PFSK-1 (cell line): ENCODE data around the gene CD96.

Experiments
- FOXP2 ChIP-seq: optimal IDR thresholded peaks from 2 replicates; pipeline ENCODE3; 2011; ENCODE audit warnings: borderline replicate concordance, control low read depth, inconsistent platforms; ENCODE audit not compliant: insufficient read depth; ENCODE audit errors: extremely low read length, extremely low read depth
- POLR2AphosphoS5 ChIP-seq: IDR thresholded peaks from 2 replicates; pipeline ENCODE4 v1.6.1; 2012; ENCODE audit warnings: low read depth, mild to moderate bottlenecking, control low read depth, low read length, moderate library complexity
- SIN3A ChIP-seq: IDR thresholded peaks from 2 replicates; pipeline ENCODE4 v1.6.1; 2012; ENCODE audit warnings: mild to moderate bottlenecking, low read length, moderate library complexity, borderline replicate concordance; ENCODE audit not compliant: insufficient read depth
- TAF1 ChIP-seq: IDR thresholded peaks from 2 replicates; pipeline ENCODE4 v1.6.1; 2012; ENCODE audit warnings: low read length, control low read depth, borderline replicate concordance; ENCODE audit not compliant: insufficient read depth
- TF ChIP-seq, protein P1 (sequence below), 2 experiments: IDR thresholded peaks; 2 replicates each; pipeline versions ENCODE4 v1.6.1 to v1.8.0; 2011 to 2012; ENCODE audit warnings: low read depth in 2 of 2, low read length in 2 of 2, control low read depth in 1 of 2, inconsistent platforms in 1 of 2, mild to moderate bottlenecking in 1 of 2, moderate library complexity in 1 of 2; ENCODE audit not compliant: insufficient read depth in 1 of 2

The CD96 gene

DNA sequence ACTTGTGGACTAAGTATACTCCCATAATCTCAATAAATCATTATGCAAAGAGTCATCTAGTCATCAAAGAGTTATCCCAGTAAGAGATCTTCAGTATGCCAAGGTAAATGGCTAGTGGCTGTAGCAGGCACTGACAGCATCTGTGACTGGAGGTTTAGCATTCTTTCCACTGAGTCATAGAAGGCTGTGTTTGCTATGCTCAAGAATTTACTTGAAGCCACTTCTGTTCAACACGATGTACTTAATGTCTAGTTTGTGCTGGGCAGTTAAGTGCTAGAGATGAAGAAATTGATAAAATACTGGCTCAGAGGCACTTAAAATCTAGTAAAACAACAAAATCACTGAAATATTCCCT lies 40.1 kb downstream of the CD96 start:
- TF ChIP-seq TAF1 (no peak), FOXP2 (no peak), POLR2AphosphoS5 (no peak)
- TF ChIP-seq, protein P1, sequence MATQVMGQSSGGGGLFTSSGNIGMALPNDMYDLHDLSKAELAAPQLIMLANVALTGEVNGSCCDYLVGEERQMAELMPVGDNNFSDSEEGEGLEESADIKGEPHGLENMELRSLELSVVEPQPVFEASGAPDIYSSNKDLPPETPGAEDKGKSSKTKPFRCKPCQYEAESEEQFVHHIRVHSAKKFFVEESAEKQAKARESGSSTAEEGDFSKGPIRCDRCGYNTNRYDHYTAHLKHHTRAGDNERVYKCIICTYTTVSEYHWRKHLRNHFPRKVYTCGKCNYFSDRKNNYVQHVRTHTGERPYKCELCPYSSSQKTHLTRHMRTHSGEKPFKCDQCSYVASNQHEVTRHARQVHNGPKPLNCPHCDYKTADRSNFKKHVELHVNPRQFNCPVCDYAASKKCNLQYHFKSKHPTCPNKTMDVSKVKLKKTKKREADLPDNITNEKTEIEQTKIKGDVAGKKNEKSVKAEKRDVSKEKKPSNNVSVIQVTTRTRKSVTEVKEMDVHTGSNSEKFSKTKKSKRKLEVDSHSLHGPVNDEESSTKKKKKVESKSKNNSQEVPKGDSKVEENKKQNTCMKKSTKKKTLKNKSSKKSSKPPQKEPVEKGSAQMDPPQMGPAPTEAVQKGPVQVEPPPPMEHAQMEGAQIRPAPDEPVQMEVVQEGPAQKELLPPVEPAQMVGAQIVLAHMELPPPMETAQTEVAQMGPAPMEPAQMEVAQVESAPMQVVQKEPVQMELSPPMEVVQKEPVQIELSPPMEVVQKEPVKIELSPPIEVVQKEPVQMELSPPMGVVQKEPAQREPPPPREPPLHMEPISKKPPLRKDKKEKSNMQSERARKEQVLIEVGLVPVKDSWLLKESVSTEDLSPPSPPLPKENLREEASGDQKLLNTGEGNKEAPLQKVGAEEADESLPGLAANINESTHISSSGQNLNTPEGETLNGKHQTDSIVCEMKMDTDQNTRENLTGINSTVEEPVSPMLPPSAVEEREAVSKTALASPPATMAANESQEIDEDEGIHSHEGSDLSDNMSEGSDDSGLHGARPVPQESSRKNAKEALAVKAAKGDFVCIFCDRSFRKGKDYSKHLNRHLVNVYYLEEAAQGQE (IDR thresholded peaks at IDR 0.05; ENCODE audit: insufficient read depth in 1 of 2, low read depth in 2 of 2, low read length in 2 of 2), result no peak

DNA sequence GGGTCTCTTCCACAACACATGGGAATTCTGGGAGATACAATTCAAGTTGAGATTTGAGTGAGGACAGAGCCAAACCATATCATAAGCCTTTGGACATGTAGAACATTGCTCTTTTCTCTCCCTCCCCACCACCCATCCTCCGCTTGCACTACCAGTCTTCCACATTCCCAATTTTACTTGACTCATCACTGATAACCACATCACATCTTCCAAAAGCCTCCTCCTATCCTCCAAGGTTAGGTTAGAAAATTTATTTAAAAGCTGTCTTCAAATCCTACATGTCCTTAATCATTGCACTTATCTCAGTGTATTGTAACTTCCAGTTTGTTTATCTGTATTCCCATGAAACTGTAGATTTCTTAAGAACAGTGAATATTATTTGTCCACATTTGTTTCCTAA lies 42.7 kb downstream of the CD96 start:
- TF ChIP-seq TAF1, result no peak
- TF ChIP-seq, protein P1 (IDR thresholded peaks at IDR 0.05; ENCODE audit: insufficient read depth in 1 of 2, low read depth in 2 of 2, low read length in 2 of 2), result no peak
- no peak for TF ChIP-seq SIN3A
- no peak for TF ChIP-seq FOXP2
- no peak for TF ChIP-seq POLR2AphosphoS5

DNA sequence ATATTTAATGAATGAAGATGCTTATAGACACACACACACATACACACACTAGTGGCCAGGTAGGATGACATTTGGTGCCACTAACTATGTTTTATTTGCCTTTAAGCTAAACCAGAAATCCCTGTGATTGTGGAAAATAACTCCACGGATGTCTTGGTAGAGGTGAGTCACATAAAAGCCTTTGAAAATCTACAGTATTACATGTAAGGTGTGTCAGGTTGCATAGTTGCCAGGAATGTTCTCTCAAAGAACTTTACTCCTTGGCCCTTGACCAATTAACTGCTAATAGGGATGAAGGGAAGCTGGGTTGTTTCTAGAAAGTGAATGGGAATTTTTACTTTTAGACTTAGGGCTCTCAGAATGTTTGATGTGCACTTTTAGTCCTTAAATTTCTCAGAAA lies 43.2 kb downstream of the CD96 start:
- TF ChIP-seq, protein P1 (IDR thresholded peaks at IDR 0.05; ENCODE audit: insufficient read depth in 1 of 2, low read depth in 2 of 2, low read length in 2 of 2), result no peak
- TF ChIP-seq POLR2AphosphoS5, result no peak
- no peak for TF ChIP-seq FOXP2
- no peak for TF ChIP-seq SIN3A
- TF ChIP-seq TAF1, result no peak

DNA sequence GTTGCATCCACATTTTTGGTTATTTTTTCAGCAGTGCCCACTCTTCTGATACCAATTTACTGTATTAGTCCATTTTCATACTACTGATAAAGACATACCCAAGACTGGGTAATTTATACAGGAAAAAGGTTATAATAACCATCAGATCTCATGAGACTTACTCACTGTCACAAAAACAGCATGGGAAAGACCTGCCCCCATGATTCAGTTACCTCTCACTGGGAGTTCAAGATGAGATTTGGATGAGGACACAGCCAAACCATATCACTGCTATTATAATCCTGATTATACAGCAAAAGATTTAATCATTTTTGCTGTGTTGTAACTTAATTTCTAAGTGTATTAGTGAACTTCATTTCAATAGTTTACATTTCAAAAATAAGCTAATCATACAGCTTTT lies 46.5 kb downstream of the CD96 start:
- TF ChIP-seq TAF1, result no peak
- TF ChIP-seq, protein P1 (IDR thresholded peaks at IDR 0.05; ENCODE audit: insufficient read depth in 1 of 2, low read depth in 2 of 2, low read length in 2 of 2), result no peak
- TF ChIP-seq SIN3A, result no peak

DNA sequence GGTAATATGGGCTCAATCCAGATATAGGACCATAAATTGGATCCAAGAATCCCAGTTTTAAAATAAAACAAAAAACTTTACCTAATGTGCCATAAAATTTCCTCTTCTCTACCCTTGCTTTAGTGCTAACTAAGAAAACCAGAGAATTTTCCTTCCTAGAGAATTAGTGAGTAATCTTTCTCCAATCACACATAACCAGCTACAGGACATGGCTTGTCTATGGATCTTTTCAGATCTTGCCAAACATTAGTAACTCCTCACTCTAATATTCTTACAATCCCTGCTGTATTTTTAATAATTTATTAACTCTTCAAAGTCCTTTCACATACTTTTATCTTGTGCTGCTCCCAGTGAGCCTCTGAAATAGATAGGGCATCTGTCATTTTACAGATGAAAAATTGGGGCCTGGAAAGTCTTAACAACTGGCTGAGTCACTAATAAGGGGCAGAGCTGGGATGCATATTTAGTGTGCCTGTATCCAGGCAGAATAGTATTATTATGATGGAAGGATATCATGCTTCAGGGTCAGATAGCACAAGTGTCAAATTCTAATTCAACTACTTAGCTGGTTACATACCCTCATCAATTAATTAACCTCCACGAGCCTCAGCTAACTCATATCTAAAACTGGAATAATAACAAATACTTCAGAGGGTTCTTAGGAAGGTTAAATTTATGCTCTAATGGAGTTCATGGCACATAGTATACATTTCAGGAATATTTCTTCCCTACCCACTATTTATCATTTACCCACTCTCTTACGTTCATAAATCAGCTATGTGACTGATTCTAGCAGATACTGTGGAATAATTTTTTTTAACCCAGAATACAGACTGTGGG lies 47.5 kb downstream of the CD96 start:
- no peak for TF ChIP-seq FOXP2
- TF ChIP-seq SIN3A, result no peak
- no peak for TF ChIP-seq POLR2AphosphoS5
- TF ChIP-seq, protein P1 (IDR thresholded peaks at IDR 0.05; ENCODE audit: insufficient read depth in 1 of 2, low read depth in 2 of 2, low read length in 2 of 2), result no peak
